HepG2 (cell line): ENCODE measurements around the gene OGFOD3. TPM values are rescaled to one million over a fixed set of nuclear protein-coding genes. Genes with fewer than 3 reads are reported as not detected.

Experiments
- ATF5 ChIP-seq: sonication (generic); formaldehyde crosslinking; IDR thresholded peaks from 2 replicates; pipeline ENCODE4 v1.4.0; 2020; ENCODE audit warnings: mild to moderate bottlenecking, low read depth, missing genetic modification reagents
- FOXA3 ChIP-seq: IDR thresholded peaks from 2 replicates; pipeline ENCODE4 v1.6.1; 2016; ENCODE audit warnings: missing genetic modification reagents, missing compliant biosample characterization
- HNRNPL ChIP-seq: fragments of 200-400 bp; formaldehyde crosslinking; IDR thresholded peaks from 2 replicates; pipeline ENCODE4 v1.6.1; 2017; ENCODE audit warnings: mild to moderate bottlenecking, low read depth, low read length
- IRF2 ChIP-seq: IDR thresholded peaks from 2 replicates; pipeline ENCODE4 v1.6.1; 2018; ENCODE audit warnings: missing genetic modification reagents, missing compliant biosample characterization
- KLF11 ChIP-seq: IDR thresholded peaks from 2 replicates; pipeline ENCODE4 v1.6.1; 2016; ENCODE audit warnings: missing compliant biosample characterization
- NR2F2 ChIP-seq: IDR thresholded peaks from 2 replicates; pipeline ENCODE4 v1.6.1; 2012; ENCODE audit warnings: low read depth, inconsistent platforms, borderline replicate concordance
- ONECUT2 ChIP-seq: sonication (generic); formaldehyde crosslinking; IDR thresholded peaks from 2 replicates; pipeline ENCODE4 v1.4.0; 2020; ENCODE audit warnings: missing genetic modification reagents
- SIN3B ChIP-seq: fragments of 150-350 bp; IDR thresholded peaks from 2 replicates; pipeline ENCODE4 v1.6.1; 2014; ENCODE audit warnings: low read length
- SP140L ChIP-seq: sonication (generic); formaldehyde crosslinking; IDR thresholded peaks from 2 replicates; pipeline ENCODE4 v1.4.0; 2020; ENCODE audit warnings: missing genetic modification reagents, borderline replicate concordance
- ZBTB7B ChIP-seq: sonication (generic); formaldehyde crosslinking; IDR thresholded peaks from 2 replicates; pipeline ENCODE4 v1.4.0; 2020; ENCODE audit warnings: missing genetic modification reagents
- ZFY ChIP-seq: sonication (generic); formaldehyde crosslinking; IDR thresholded peaks from 2 replicates; pipeline ENCODE4 v1.4.0; 2020; ENCODE audit warnings: missing genetic modification reagents
- ZNF142 ChIP-seq: sonication (generic); formaldehyde crosslinking; IDR thresholded peaks from 2 replicates; pipeline ENCODE4 v1.4.0; 2020; ENCODE audit warnings: missing genetic modification reagents
- ZNF292 ChIP-seq: sonication (generic); formaldehyde crosslinking; IDR thresholded peaks from 2 replicates; pipeline ENCODE4 v1.8.1; 2022; ENCODE audit warnings: mild to moderate bottlenecking, low read depth, missing genetic modification reagents, borderline replicate concordance
- ZNF317 ChIP-seq: sonication (generic); formaldehyde crosslinking; IDR thresholded peaks from 2 replicates; pipeline ENCODE4 v1.5.0; 2020; ENCODE audit warnings: mild to moderate bottlenecking, missing genetic modification reagents
- ZNF605 ChIP-seq: sonication (generic); formaldehyde crosslinking; IDR thresholded peaks from 2 replicates; pipeline ENCODE4 v1.8.0; 2022; ENCODE audit warnings: mild to moderate bottlenecking, missing genetic modification reagents
- ZNF607 ChIP-seq: sonication (generic); formaldehyde crosslinking; IDR thresholded peaks from 2 replicates; pipeline ENCODE4 v1.5.1; 2020; ENCODE audit warnings: missing genetic modification reagents, mild to moderate bottlenecking, borderline replicate concordance
- ZNF891 ChIP-seq: sonication (generic); formaldehyde crosslinking; IDR thresholded peaks from 2 replicates; pipeline ENCODE4 v1.5.0; 2020; ENCODE audit warnings: mild to moderate bottlenecking, missing genetic modification reagents
- ZSCAN21 ChIP-seq: sonication (generic); formaldehyde crosslinking; IDR thresholded peaks from 2 replicates; pipeline ENCODE4 v1.8.0; 2022; ENCODE audit warnings: mild to moderate bottlenecking, missing genetic modification reagents, moderate library complexity, borderline replicate concordance
- polyA plus RNA-seq, 8 experiments: library from polyadenylated mRNA; depleted of rRNA in 3 of 8; stranded (reverse) in 7 of 8; unstranded in 1 of 8; fragments of >200 nt; fragmentation: Illumina TruSeq in 4 of 8; extraction: Trizol in 4 of 8; gene quantifications; 2 replicates each; pipeline versions ENCODE4 v1.2.1 to v1.2.3, GENCODE V29; 2011 to 2016; ENCODE audit warnings: low read depth in 4 of 8, missing spikeins in 1 of 8, mixed read lengths in 1 of 8; ENCODE audit not compliant: insufficient read depth in 1 of 8
- total RNA-seq, 5 experiments: library from RNA; depleted of rRNA; stranded (reverse); fragments of >200 nt; fragmentation: Illumina TruSeq; extraction: Trizol; gene quantifications; 2 replicates each; pipeline ENCODE4 v1.2.3, GENCODE V29; 2016; ENCODE audit warnings: low read depth in 1 of 5
- TF ChIP-seq, protein P1 (sequence below): sonication (generic); formaldehyde crosslinking; IDR thresholded peaks from 2 replicates; pipeline ENCODE4 v1.4.0; 2020; ENCODE audit warnings: missing genetic modification reagents
- TF ChIP-seq, protein P2 (sequence below): sonication (generic); formaldehyde crosslinking; IDR thresholded peaks from 2 replicates; pipeline ENCODE4 v1.5.1; 2020; ENCODE audit warnings: missing genetic modification reagents, mild to moderate bottlenecking, borderline replicate concordance

OGFOD3 gene
- total and polyA plus RNA-seq, 2 of the 13 experiments (the other 11 are each of a cell fraction or from before 2014, with no cell fraction given): 40.0 to 42.1 TPM

GRCh38 chr17:82351713-82352488, 66.5 kb downstream of the OGFOD3 start (continued):
- TF ChIP-seq ZNF317 (CRISPR knock-in tag) (peak; percentile 51; the same call in 1 of the 2 replicates), ZSCAN21 (CRISPR knock-in tag) (peak; percentile 25; the same call in 1 of the 2 replicates), FOXA3 (CRISPR knock-in tag) (peak; percentile 71; the same call in 1 of the 2 replicates), ONECUT2 (CRISPR knock-in tag) (peak; percentile 51; the same call in 1 of the 2 replicates), ZNF605 (CRISPR knock-in tag) (peak; percentile 53; the same call in 1 of the 2 replicates), ZNF891 (CRISPR knock-in tag) (peak; percentile 80; the same call in 1 of the 2 replicates), KLF11 (peak; percentile 71), SIN3B (peak; percentile 47; the same call in 1 of the 2 replicates), ZNF607 (CRISPR knock-in tag) (peak; percentile 75; the same call in 1 of the 2 replicates), IRF2 (CRISPR knock-in tag) (peak; percentile 84; the same call in 1 of the 2 replicates), ZNF142 (CRISPR knock-in tag) (no peak), HNRNPL (peak; percentile 99), NR2F2 (no peak), SP140L (CRISPR knock-in tag) (no peak), ZBTB7B (CRISPR knock-in tag) (peak; percentile 72), ATF5 (CRISPR knock-in tag) (no peak), ZFY (peak; percentile 54), ZNF292 (CRISPR knock-in tag) (peak; percentile 57; the same call in 1 of the 2 replicates)
- TF ChIP-seq, protein P1, sequence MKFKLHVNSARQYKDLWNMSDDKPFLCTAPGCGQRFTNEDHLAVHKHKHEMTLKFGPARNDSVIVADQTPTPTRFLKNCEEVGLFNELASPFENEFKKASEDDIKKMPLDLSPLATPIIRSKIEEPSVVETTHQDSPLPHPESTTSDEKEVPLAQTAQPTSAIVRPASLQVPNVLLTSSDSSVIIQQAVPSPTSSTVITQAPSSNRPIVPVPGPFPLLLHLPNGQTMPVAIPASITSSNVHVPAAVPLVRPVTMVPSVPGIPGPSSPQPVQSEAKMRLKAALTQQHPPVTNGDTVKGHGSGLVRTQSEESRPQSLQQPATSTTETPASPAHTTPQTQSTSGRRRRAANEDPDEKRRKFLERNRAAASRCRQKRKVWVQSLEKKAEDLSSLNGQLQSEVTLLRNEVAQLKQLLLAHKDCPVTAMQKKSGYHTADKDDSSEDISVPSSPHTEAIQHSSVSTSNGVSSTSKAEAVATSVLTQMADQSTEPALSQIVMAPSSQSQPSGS (CRISPR knock-in tag): peak; percentile 58
- TF ChIP-seq, protein P2, sequence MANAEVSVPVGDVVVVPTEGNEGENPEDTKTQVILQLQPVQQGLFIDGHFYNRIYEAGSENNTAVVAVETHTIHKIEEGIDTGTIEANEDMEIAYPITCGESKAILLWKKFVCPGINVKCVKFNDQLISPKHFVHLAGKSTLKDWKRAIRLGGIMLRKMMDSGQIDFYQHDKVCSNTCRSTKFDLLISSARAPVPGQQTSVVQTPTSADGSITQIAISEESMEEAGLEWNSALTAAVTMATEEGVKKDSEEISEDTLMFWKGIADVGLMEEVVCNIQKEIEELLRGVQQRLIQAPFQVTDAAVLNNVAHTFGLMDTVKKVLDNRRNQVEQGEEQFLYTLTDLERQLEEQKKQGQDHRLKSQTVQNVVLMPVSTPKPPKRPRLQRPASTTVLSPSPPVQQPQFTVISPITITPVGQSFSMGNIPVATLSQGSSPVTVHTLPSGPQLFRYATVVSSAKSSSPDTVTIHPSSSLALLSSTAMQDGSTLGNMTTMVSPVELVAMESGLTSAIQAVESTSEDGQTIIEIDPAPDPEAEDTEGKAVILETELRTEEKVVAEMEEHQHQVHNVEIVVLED (CRISPR knock-in tag): 0 out of 2 replicates have a peak, but pooled peaks have one; percentile 42
